ENCODE measurements around the gene TGFBR3. TPM values are rescaled to one million over a fixed set of nuclear protein-coding genes. Genes with fewer than 3 reads are reported as not detected.

TGFBR3 gene
- total and polyA plus RNA-seq, 9 of the 15 experiments (the other 6 are each of a cell fraction or from before 2014, with no cell fraction given): 3.6 to 32.4 (median 15.6) TPM

DNA sequence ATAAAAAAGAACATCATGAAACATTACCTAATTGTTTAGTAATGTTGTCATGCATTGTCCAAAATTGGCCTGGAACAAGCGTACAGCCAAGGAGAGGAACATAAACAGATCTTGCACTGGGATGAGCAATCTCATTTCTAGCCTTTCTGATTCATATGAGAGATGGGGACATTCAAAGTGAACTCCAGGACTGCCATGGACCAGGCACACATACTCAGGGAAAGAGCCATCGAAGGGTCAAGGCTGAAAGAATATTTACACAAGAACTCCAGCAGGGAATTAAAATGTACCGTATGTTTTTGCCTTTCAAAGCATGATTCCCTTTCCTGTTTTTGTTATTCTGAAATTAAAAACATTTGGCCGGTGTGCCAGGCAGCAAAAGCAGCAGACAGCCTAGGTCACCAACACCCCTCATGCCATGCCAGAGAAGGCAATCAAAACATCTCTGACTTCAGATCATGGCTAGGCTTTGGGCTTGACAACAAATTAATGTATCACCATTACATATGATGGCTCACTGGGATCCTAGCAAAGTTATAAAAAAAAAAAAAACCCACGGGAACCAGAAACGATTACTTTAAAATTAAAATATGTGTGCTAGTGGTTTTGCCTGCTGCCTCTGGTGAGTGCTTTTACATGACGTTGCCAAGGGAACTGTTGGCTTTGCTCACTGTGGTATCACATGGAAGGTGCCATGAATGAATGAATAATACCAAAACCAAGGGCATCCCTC, 159.8 kb downstream of the TGFBR3 start:
- FAIRE-seq (no peak), DNase-seq (ENCODE audit: extremely low read depth in 1 of 4, low spot score in 3 of 4) (no peak), ATAC-seq (no peak)
- in situ Hi-C loops (cut with MboI) (no loop called here), intact Hi-C loops (cut with micrococcal nuclease) (no loop called here)
- no peaks in the 10 kb centered on the region for H3K79me2 ChIP-seq (ENCODE audit: control insufficient read depth, insufficient read depth, low read length)
- POLR2A ChIA-PET: no interaction called here
- H3K4me2 ChIP-seq (ENCODE audit: insufficient read depth, low read length): no peak overlapping the region
- no peak overlapping the region for H3K27ac ChIP-seq (ENCODE audit: extremely low read depth, low read depth, low read length)
- H3K9me1 ChIP-seq (ENCODE audit: control insufficient read depth, insufficient read depth, low read length): no peaks in the 10 kb centered on the region
- H2AFZ ChIP-seq (ENCODE audit: low read depth, low read length): no peak overlapping the region
- no TSS peak for BruUV-seq (replicated peaks)
- WGBS (ENCODE audit: insufficient coverage, low coverage, missing lambda C conversion rate): 87% methylated on average over 7 of the region's 7 CpGs
- H4K20me1 ChIP-seq (replicated peaks; ENCODE audit: control insufficient read depth, insufficient read depth, low read length): no peaks in the 10 kb centered on the region
- CTCF ChIA-PET (ENCODE audit: low intra/inter-chr PET ratio): no interaction called here
- no peaks in the 10 kb centered on the region for H3K27me3 ChIP-seq (ENCODE audit: control insufficient read depth in 2 of 2, insufficient read depth in 2 of 2, low read length in 2 of 2)
- no peaks in the 10 kb centered on the region for H3K9me3 ChIP-seq (replicated peaks; ENCODE audit: control insufficient read depth, insufficient read depth, low read depth, low read length)
- H3K36me3 ChIP-seq (ENCODE audit: control insufficient read depth, insufficient read depth, low read length): peaks cover 43% of the 10 kb centered on the region; the same call in 2 of the 3 replicates
- H3K9ac ChIP-seq (ENCODE audit: insufficient read depth in 1 of 2, low read depth in 2 of 2, low read length in 2 of 2): no peak overlapping the region
- H3K4me1 ChIP-seq (replicated peaks in 1 of 2; ENCODE audit: control insufficient read depth in 2 of 2, insufficient read depth in 2 of 2, low read length in 2 of 2): peaks cover 18 to 50% of the 10 kb centered on the region in 2 experiments
- no peak overlapping the region for H3K4me3 ChIP-seq
- TF ChIP-seq SP2 (IDR thresholded peaks at IDR 0.05; ENCODE audit: extremely low read depth, low read depth, low read length, poor library complexity, severe bottlenecking) (no peak), ZNF436 (CRISPR knock-in tag; IDR thresholded peaks at IDR 0.05) (no peak), ZNF124 (CRISPR knock-in tag; IDR thresholded peaks at IDR 0.05) (no peak), POU5F1 (IDR thresholded peaks at IDR 0.05; ENCODE audit: borderline replicate concordance, low read depth, low read length, partially characterized antibody) (no peak), ETV1 (tag; conservative IDR thresholded peaks at IDR 0.05; ENCODE audit: low read depth) (no peak), ZC3H11A (IDR thresholded peaks at IDR 0.05; ENCODE audit: low read depth, low read length) (no peak), HDAC8 (tag; IDR thresholded peaks at IDR 0.05) (no peak)
- TF ChIP-seq, protein P1, sequence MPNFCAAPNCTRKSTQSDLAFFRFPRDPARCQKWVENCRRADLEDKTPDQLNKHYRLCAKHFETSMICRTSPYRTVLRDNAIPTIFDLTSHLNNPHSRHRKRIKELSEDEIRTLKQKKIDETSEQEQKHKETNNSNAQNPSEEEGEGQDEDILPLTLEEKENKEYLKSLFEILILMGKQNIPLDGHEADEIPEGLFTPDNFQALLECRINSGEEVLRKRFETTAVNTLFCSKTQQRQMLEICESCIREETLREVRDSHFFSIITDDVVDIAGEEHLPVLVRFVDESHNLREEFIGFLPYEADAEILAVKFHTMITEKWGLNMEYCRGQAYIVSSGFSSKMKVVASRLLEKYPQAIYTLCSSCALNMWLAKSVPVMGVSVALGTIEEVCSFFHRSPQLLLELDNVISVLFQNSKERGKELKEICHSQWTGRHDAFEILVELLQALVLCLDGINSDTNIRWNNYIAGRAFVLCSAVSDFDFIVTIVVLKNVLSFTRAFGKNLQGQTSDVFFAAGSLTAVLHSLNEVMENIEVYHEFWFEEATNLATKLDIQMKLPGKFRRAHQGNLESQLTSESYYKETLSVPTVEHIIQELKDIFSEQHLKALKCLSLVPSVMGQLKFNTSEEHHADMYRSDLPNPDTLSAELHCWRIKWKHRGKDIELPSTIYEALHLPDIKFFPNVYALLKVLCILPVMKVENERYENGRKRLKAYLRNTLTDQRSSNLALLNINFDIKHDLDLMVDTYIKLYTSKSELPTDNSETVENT (CRISPR knock-in tag; IDR thresholded peaks at IDR 0.05): no peak
- TF ChIP-seq, protein P2, sequence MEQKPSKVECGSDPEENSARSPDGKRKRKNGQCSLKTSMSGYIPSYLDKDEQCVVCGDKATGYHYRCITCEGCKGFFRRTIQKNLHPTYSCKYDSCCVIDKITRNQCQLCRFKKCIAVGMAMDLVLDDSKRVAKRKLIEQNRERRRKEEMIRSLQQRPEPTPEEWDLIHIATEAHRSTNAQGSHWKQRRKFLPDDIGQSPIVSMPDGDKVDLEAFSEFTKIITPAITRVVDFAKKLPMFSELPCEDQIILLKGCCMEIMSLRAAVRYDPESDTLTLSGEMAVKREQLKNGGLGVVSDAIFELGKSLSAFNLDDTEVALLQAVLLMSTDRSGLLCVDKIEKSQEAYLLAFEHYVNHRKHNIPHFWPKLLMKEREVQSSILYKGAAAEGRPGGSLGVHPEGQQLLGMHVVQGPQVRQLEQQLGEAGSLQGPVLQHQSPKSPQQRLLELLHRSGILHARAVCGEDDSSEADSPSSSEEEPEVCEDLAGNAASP (IDR thresholded peaks at IDR 0.05): no peak
- TF ChIP-seq, protein P3, sequence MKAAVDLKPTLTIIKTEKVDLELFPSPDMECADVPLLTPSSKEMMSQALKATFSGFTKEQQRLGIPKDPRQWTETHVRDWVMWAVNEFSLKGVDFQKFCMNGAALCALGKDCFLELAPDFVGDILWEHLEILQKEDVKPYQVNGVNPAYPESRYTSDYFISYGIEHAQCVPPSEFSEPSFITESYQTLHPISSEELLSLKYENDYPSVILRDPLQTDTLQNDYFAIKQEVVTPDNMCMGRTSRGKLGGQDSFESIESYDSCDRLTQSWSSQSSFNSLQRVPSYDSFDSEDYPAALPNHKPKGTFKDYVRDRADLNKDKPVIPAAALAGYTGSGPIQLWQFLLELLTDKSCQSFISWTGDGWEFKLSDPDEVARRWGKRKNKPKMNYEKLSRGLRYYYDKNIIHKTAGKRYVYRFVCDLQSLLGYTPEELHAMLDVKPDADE (conservative IDR thresholded peaks at IDR 0.05; ENCODE audit: control insufficient read depth, low read depth, low read length): no peak
- TF ChIP-seq, protein P4, sequence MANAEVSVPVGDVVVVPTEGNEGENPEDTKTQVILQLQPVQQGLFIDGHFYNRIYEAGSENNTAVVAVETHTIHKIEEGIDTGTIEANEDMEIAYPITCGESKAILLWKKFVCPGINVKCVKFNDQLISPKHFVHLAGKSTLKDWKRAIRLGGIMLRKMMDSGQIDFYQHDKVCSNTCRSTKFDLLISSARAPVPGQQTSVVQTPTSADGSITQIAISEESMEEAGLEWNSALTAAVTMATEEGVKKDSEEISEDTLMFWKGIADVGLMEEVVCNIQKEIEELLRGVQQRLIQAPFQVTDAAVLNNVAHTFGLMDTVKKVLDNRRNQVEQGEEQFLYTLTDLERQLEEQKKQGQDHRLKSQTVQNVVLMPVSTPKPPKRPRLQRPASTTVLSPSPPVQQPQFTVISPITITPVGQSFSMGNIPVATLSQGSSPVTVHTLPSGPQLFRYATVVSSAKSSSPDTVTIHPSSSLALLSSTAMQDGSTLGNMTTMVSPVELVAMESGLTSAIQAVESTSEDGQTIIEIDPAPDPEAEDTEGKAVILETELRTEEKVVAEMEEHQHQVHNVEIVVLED (CRISPR knock-in tag; IDR thresholded peaks at IDR 0.05): no peak
- TF ChIP-seq, protein P5, sequence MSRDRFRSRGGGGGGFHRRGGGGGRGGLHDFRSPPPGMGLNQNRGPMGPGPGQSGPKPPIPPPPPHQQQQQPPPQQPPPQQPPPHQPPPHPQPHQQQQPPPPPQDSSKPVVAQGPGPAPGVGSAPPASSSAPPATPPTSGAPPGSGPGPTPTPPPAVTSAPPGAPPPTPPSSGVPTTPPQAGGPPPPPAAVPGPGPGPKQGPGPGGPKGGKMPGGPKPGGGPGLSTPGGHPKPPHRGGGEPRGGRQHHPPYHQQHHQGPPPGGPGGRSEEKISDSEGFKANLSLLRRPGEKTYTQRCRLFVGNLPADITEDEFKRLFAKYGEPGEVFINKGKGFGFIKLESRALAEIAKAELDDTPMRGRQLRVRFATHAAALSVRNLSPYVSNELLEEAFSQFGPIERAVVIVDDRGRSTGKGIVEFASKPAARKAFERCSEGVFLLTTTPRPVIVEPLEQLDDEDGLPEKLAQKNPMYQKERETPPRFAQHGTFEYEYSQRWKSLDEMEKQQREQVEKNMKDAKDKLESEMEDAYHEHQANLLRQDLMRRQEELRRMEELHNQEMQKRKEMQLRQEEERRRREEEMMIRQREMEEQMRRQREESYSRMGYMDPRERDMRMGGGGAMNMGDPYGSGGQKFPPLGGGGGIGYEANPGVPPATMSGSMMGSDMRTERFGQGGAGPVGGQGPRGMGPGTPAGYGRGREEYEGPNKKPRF (IDR thresholded peaks at IDR 0.05; ENCODE audit: low read depth, low read length): no peak
